ENCODE data around the gene AVEN.
"Not testable (repeated sequence)": the region's sequence is repeated elsewhere in the genome, so short reads cannot be mapped to it uniquely, and the experiment has no call there.

The AVEN gene

DNA sequence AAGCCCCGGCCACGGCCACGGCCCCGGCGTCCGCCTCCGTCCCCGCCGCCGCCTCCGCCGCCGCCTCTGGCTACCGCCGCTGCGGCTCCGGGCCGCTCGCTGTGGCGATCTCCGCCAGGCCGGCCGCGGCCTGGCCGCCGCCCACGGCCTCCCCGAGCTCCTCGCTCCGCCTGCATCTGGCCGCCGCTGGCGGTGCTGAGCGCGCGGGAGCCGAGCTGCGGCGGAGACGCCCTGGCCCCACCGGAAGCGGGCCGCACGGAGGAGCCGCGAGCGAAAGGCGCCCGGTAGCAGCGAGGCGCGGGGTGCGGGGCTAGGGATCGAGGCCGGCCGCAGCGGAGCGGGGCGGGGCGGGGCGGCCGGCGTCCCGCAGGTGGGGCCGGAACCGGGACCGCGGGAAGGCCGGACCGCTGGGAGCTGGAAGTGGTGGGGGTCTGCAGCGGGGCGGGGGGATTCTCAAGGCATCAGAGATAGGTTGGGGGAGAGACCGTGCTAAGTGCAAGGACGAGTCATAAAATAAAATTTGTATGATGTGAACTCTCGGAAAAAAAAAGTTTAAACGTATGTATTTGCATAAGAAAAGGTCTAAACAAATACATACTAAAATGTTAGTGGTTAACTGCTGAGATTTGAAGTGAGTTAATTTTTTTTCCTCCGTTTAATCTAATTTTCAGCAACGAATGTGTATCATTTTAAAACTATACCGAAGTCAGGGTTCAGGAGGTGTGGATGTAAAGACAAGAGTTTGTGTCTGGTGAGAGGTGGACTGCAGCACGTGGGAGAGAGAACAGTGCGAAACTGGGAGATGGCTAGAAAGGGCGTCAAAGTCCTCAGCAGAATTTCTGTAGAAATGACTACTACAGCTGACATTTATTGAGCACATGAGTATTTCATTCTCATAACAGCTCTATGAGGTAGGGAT is at the start of gene AVEN:
Gene AVEN, minus strand, starts transcription at position 334 of the 919 bp plus-strand sequence. Its CDS starts 158 bp downstream, at position 176.
- peak; percentile 86 for DNase-seq

- DNase-seq: no peak
Measured at GRCh38 chr15:34085746-34086145, 46.7 kb upstream of the AVEN start.

GRCh38 chr15:34084086-34084485 is 45.1 kb upstream of the AVEN start:
- no peak for DNase-seq

DNA sequence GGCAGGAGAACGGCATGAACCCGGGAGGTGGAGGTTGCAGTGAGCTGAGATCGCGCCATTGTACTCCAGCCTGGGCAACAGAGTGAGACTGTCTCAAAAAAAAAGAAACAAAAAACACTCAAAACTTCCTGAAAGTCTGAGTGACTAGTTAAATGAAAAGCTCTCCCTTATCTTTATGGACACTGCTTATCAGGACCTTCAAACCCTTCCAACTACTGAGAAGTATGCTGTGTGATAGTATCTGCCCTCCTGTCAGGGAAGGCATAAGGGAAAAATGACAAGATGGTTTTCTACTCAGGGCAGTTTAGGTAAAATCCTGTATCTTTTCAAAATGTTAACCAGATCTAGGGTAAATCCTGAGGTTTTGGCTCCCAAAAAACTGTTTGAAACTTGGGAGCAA is 40.9 kb upstream of the AVEN start:
- DNase-seq: no peak

DNA sequence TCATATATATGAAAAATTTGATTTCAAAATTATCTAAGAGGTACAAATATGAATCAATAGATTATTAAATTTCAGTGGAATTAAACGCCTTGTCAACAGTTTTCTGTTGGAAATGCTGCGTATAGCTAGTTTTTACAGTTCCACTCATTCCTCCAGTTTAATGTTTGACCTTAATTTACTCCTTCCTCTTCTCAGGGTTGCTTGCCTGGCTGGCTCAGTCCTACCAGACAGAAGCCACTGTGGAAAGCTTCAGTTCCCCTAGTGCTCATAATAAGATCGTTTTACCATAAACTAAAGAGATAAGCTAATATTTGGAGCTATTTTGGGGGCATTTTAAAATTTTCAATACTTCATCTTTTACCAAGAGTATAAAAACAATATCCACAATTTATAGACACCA is 39.9 kb upstream of the AVEN start:
- DNase-seq: no peak

DNA sequence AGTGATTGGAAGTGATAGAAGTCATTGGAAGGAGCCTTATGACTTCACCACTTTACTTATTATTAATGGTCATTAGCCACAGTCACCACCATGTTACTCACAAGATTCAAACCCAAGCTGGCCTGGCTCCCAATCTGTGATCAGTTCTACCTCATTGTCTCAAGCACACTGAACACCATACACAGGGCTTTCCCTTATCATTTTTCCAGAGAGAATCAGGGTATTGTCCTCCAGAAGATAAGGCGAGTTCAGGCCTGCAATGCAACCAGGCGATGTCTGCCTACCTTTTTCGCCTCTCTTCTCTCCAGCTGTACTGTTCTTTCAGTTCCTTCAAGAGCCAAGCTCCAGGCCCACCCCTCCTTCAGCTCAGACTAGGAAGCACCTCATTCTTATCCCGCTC is 37.8 kb upstream of the AVEN start:
- no peak for DNase-seq

GRCh38 chr15:34070003-34070402 is 31.0 kb upstream of the AVEN start:
- DNase-seq: no peak

DNA sequence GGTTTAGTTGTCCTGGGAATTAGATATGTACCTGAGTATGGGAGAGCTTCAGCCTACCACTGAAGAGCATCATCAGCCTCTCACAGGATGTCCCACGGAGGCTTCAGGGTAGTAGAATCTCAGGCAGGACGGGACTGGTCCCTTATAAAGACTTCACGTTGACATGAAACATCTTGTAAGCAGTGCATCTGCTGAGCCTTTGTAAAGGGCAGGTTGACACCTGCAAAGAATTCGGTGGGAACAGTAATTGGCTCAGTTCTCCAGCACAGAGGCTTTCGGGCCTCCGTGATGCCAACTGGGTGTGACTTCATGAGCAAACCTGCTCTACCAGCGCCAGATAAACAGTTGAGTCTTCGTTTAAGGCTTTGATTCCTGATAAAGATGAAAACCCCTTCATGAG is 26.9 kb upstream of the AVEN start:
- no peak for DNase-seq

DNA sequence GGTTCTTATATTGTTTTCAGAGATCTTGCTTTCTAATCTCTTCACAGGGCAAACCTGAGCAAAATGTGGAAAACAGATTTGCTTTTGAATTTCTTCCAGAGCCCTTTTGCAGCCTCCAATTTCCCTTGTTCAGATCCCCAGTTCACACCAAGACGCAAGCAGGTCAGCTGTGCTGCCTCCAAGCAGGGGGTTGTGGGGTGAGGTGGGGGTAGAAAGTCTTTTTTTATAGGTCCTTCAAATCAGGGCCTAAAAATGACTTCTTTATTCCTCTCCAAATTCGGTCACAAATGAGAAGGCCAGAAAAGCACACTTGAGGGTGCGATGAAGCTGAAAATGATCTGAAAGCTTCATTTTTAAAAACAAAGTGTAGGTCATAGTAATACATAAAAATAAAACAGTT is 26.3 kb upstream of the AVEN start:
- no peak for DNase-seq

DNA sequence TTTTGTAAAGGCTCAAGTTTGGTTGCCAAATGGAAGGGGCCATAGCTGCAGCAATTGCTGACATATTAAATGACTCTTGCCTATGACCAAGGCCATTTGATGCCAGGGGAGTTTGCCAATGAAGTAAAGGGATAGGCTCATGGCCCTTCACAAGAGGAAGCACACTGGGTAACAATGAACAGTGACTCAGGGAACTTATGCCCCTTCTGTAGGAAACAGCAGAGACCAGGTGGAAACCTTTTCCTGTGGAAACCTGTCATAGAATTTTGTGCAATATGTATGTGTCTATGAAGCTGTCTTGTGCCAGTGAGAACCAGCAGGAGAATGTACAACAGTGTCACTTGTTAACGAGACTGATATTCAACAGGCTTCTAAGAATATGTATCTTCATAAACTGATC is 25.4 kb upstream of the AVEN start:
- DNase-seq: no peak

DNA sequence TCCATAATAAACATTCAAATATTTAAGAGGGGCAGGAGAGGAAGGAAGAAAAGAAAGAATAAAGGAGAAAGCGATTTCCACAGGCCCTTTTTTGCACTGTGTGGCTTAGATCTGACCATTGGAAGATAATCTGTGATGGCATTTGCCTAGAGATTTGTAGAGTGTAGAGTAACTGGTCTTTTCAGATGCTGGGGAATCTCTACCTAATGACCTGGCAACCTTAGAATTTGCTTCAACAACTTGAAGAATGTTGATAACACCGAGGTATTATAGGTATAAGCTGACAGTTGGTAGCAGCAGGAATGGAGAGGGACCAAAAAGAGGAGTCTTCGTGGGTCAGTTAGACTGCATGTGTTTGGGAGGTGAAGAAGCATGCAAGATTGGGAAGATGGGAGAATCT is 20.9 kb upstream of the AVEN start:
- DNase-seq: no peak

DNA sequence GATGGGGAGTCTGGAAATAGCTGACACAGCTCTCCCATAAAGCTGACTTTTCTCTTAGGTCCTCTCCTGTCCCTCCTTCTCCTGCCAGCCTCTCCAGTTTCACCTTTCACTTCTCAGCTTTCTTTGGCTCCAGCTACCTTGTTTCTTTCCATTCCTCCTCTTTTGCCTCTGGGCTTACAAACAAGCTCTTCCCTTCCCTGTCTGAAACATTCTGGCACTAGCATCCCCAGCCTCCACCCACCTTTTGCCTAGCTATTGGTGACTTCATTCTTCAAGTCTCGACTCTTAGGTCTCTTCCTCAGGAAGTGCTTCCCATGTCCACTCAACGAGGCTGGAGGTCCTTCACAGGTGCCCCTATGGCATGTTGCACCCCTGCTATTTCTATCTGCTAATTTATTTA is 20.5 kb upstream of the AVEN start:
- no peak for DNase-seq

DNA sequence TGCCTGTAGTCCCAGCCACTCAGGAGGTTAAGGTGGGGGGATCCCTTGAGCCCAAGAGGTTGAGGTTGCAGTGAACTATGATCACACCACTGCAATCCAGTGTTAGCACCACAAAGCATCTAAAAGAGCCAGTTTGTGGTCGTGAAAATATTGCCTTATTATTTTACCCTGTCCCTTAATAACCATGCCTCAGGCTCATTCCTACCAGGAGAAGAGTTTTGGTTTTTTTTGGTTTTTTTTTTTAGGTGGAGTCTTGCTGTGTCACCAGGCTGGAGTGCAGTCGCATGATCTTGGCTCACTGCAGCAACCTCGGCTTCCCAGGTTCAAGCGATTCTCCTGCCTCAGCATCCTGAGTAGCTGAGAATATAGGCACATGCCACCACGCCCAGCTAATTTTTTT is 17.9 kb upstream of the AVEN start:
- no peak for DNase-seq

DNA sequence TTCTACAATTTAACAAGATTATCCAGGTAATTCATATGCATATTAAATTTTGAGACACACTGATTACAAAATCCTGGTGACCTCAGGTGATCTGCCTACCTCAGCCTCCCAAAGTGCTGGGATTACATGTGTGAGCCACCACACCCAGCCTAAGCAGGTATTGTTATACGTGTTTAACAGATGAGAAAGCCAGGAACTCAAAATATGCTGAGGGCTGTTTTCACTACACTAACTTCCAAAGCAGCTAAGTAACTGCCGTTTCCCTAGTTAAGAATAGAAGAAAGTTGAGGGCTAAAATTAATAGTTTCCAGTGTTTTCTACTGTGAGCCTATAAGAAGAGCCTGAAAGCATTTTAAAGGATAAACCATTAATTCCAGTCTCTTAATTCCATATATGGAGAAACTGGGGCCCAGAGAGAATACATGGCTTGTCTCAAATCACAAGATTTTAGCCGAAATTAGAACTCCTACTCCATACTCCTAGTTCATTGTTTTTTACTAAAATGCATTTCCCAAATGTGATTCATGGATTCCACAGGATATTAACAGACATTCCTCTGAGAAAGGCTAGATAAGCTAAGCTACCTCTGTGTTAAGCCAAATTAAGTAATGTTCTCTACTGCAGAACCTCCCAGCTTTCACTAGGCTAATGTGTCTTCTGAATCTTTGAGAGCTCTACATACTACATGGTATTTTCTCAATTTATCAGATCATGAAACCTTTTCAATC is 17.0 kb upstream of the AVEN start:
- no peak for DNase-seq

DNA sequence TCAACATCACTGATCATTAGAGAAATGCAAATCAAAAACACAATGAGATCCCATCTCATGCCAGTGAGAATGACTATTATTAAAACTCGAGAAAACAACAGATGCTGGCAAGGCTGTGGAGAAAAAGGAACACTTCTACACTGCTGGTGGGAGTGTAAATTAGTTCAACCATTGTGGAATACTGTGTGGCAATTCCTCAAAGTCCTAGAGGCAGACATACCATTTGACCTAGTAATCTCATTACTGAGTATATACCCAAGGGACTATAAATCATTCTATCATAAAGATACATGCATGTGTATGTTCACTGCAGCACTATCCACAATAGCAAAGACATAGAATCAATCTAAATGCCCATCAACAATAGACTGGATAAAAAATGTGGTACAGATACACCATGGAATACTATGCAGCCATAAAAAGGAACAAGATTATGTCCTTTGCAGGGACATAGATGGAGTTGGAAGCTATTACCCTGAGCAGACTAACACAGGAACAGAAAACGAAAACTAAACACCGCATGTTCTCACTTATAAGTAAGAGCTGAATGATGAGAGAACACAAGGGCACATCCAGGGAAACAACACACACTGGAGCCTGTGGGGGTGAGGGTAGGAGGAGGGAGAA is 15.2 kb upstream of the AVEN start:
- no peak for DNase-seq

DNA sequence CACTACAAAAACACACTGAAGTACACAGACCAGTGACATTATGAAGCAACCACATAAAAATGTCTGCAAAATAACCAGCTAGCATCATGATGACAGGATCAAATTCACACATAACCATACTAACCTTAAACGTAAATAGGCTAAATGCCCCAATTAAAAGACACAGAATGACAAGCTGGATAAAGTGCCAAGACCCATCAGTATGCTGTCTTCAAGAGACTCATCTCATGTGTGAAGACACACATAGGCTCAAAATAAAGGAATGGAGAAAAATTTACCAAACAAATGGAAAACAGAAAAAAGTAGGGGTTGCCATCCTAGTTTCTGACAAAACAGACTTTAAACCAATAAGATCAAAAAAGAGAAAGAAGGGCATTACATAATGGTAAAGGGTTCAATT is 11.4 kb upstream of the AVEN start:
- not testable (repeated sequence) for DNase-seq

GRCh38 chr15:34049112-34049511 is 10.1 kb upstream of the AVEN start:
- no peak for DNase-seq

DNA sequence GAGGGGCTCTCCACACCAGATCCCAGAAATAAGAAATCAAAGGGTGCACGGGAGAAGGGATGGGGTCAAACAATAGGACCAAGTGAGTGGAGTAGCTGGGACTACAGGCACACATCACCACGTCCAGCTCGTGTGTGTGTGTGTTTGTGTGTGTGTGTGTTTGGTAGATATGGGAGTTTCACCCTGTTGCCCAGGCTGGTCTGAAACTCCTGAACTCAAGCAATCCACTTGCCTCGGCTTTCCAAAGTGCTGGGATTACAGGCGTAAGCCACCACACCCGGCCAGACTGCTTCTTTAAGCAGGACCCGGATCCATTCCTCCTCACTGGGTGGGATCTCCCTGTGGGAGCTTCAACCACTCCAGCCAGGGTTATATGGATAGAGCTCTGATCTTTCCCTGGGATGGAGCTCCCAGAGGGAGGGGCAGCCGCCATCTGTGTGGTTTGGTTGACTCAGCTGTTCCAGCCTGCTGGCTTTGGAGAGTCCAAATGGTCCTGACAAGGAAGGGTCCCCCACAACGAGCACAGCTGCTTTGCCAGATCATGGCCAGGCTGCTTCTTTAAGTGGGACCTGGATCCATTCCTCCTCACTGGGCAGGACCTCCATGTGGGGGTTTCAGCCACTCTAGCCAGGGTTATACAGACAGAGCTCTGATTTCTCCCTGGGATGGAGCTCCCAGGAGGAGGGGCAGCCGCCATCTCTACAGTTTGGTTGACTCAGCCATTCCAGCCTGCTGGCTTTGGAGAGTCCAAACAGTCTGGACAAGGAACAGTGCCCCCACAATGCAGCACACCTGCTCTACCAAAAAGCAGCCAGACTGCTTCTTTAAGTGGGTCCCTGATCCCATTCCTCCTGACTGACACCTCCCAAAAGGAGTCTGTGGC is 9.1 kb upstream of the AVEN start:
- no peak for DNase-seq

GRCh38 chr15:34046471-34047145 is 7.6 kb upstream of the AVEN start:
- no peak for DNase-seq

GRCh38 chr15:34043813-34044212 is 4.8 kb upstream of the AVEN start:
- no peak for DNase-seq

DNA sequence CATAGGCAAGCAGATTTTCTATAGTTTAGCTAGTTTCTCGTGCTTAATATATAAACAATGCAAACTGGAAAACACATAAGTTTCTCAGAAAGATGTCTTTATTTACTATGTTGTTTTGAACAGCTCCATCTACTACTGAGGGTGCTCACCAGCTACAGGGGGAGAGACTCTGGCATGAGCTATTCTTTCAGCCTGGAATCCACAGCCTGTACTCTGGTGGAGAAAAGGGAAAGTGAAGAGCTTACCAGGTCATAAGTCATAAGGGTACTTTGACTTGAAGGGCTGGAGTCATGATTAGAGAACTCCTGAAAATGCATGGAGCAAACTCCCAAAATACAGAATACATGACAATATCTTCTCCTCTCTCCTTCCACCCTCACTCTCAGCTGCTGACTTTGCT is 4.4 kb upstream of the AVEN start:
- DNase-seq: no peak

GRCh38 chr15:34039790-34040113 is 748 bp upstream of the AVEN start:
- no peak for DNase-seq

All from activated effector memory CD4-positive, alpha-beta T cell treated with anti-CD3 and anti-CD28 coated beads, Interleukin-2, amount 50 U/mL, for 16 hours (primary cell).